Stimulated activated CD4-positive, alpha-beta T cell treated with anti-CD3 and anti-CD28 coated beads, Interleukin-2, amount 100 ng/mL, for 4 hours (primary cell): ENCODE results near the gene ELMO1.

Experiments used
- DNase-seq: peaks from one replicate; pipeline ENCODE4 v3.0.0-alpha.2; 2020; ENCODE audit warnings: low read depth

ELMO1 gene, protein sequence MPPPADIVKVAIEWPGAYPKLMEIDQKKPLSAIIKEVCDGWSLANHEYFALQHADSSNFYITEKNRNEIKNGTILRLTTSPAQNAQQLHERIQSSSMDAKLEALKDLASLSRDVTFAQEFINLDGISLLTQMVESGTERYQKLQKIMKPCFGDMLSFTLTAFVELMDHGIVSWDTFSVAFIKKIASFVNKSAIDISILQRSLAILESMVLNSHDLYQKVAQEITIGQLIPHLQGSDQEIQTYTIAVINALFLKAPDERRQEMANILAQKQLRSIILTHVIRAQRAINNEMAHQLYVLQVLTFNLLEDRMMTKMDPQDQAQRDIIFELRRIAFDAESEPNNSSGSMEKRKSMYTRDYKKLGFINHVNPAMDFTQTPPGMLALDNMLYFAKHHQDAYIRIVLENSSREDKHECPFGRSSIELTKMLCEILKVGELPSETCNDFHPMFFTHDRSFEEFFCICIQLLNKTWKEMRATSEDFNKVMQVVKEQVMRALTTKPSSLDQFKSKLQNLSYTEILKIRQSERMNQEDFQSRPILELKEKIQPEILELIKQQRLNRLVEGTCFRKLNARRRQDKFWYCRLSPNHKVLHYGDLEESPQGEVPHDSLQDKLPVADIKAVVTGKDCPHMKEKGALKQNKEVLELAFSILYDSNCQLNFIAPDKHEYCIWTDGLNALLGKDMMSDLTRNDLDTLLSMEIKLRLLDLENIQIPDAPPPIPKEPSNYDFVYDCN

DNA sequence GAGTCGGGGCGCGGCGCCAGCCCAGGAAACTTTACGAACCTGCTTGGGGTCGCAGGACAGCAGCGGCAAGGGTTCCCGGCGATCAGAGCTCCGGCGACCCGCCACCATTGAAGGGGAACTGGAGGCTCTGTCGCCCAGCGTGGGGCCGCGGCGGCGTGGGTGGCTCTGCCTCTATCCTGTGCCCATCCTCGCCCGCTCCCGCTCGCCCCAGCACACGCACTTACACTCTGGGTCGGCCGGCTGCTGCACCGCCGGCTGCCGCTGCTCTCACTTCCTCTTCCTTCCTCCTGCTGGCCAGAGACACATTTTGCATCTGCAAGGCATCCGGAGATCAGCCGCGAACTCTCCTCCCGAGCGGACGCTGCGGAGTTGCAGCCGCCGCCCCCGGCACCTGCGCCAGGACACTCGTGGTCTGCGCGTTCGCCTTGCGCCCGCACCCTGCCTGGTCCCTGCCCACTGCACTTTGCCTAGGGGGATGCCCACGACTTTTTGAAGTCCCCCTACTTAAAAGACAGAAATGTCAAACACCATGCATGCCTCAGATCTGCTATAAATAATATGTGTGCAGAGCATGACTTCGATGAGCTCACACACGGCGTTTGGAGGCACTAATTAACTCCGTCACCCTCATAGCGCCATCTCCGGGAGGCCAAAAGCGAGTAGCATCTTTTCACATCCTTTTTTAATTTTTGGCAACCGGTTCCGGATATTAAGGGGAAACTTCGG lies at the start of gene ELMO1:
ELMO1 (minus strand) TSS at position 229 of the 726 bp plus-strand sequence. CDS start 106,174 bp downstream, outside the sequence.
- peak; percentile 62 for DNase-seq

- DNase-seq = no peak
Observed at GRCh38 chr7:37497576-37497975, 48.9 kb upstream of the ELMO1 start.

DNA sequence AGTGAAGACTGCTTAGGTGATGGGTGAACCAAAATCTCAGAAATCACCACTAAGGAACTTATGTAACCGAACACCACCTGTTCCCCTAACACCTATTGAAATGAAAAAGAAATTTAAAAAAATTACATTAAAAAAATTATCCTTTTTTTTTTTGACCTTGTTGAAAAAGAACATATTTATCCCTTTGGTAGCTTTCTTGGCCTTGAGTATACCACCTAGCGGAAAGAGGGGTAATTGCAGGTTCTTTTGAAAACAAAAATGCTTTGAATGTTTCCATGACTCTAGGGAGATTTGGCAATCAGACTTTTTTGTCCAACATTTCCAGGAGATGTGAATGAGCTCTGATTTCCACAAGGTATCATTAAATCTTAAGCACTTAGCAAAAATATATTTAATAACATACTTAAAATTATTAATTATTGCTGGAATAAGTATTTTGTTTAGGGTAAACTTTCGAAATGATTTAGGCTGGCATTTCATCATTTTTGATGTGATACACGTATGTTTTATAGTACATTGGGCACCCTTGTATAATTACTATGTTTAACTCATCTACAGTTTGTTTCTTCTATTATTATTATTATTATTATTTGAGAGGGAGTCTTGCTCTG lies 47.0 kb upstream of the ELMO1 start:
- DNase-seq = no peak

DNA sequence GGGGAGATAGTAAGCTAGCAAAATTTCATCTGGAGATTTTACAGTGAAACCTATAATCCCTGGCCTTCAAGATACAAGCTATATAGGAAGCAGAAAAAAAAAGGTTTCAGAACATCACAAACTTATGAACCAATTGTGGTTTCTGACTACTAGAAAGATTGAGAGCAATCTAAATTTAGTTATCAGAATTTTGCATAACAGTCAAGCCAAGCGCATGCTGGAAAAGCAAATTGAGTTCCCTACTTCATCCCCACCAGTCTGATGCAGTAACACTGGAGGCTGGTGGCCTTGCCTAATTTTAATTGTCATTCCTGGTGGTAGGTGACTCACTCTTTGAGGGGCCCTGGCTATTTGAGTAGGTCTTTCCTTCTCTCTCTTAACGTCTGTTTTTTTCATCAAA lies 46.3 kb upstream of the ELMO1 start:
- no peak for DNase-seq

- DNase-seq = no peak
Observed at GRCh38 chr7:37493810-37494209, 45.1 kb upstream of the ELMO1 start.

DNA sequence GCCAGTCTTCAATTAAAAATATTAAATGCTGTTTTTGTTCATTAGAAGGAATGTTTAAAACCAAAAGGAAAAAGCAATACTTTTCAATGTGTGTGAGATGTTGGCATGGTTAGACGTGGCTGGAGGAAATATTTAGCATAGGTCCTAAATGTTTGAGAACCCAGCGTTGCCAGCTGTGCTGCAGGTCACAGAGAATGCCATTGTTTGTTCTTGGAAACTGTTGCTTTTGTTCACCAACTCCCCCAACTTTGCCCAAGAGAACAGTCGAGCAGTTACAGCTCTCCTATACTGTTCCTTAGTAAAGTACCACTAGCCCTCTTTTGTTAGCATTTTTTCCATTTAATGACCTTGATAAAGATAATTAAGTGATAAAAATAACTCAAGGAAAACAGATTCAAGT lies 44.5 kb upstream of the ELMO1 start:
- DNase-seq = no peak

- no peak for DNase-seq
Observed at GRCh38 chr7:37491919-37492694, 43.4 kb upstream of the ELMO1 start.

DNA sequence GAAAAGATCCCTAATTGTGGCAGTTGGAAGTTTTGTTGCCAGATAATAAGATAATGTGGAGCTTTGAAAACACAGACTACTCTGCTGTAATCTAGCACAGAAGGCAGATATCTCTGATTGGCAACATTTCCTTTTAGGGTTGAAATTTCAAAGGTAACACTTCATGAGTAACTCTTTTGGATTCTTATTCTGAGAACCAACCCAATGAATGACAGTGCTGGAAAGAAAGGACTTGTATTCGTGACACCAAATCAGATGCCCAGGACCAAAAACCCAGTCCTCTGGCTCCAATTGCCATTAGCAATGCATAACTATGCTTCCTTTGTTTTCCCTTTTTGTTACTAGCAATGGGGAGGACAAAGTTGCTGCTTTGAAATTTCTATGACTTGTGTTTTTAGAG lies 41.0 kb upstream of the ELMO1 start:
- DNase-seq = no peak

GRCh38 chr7:37488163-37488764 lies 39.6 kb upstream of the ELMO1 start:
- no peak for DNase-seq

DNA sequence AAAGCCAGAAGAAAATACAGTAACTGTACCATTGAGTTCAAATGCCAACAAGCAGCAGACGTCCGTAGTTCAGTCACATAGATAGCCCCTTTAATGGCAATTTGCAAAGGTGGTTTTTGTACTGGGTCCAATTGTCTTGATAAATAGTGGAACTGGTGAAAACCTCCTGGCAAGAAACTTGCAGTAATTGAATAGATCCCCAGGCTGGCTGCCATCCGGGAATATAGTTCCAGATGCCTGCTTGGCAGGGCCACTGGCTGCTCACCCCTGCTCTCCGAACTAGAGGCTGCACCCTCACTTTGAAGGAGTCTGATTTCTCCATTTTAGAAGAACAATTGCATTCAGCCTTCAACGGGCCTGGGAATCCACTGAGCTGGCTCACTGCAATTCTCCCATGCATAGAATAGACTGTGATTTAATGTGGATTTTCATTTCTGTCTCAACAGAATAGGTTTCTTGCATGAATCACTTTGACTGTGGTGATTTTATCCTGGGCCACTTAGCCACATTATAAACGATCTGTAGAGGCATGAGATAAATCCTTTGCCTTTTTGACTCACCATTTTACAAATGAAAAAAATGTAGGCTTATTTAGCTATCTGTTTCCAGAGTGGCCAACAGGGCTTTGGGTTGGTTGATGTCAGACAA lies 35.9 kb upstream of the ELMO1 start:
- DNase-seq = no peak

DNA sequence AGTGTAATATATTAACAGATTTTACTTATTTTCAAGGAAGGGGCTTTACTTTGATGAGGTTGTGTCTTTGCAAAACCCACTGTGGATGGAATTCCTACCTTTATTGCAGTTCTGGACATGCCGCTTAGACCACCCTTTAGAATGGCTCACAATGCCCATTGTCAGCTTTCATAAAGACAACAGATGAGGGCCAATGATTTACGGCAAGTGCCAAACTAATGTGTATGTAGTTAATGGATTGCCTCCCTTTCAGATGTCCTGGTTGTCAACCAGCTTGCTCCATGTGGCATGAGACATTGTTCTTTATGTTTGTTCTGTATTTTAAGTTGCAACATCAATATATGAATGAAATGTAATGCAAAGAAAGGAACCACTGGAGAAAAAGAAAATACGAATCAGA lies 35.0 kb upstream of the ELMO1 start:
- no peak for DNase-seq

- no peak for DNase-seq
Observed at GRCh38 chr7:37482953-37483352, 34.3 kb upstream of the ELMO1 start.

DNA sequence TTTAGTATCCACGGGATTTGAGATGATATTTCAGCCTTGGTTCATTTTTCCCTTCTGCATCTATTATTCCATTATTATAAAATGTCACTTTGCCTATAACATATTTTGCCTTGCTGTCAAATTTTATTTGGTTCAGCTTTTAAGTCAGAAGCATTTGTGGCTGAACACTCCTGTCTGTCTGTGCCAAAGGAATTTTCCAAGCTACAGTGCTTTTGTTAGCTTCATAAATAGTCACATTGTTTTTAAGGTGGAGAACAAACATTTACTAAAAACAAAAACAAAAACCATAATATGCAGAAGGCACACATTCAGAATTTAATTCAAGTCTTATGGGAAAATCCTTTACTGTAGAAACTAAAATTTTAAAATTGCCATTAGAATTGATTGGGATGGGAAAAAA lies 33.8 kb upstream of the ELMO1 start:
- DNase-seq = no peak

DNA sequence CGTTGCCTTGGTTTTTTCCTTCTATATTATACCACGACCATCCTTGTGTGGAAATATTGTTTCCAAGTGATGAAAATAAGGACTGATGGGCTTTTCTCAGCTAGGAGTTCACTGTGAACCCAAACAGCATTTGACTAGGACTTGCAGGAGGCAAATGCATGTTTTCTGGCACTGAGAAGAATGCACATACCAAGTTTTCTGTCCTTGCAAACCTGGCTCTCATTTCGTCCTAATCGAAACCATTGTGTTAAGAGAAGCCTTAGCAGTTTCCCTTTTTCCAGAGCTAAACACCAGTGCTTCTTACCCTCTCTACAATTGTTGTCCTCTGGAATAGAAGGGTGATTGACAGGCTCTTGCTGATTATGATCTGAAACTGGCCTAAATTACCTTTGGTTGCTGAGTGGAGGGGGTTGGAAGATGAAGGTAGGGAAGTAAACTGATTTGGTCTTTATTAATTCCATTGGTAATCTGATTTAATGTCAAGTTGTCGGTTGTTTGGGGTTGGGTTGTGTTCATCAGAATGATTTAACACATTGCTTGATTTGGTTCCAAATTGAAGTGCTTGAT lies 33.1 kb upstream of the ELMO1 start:
- no peak for DNase-seq

DNA sequence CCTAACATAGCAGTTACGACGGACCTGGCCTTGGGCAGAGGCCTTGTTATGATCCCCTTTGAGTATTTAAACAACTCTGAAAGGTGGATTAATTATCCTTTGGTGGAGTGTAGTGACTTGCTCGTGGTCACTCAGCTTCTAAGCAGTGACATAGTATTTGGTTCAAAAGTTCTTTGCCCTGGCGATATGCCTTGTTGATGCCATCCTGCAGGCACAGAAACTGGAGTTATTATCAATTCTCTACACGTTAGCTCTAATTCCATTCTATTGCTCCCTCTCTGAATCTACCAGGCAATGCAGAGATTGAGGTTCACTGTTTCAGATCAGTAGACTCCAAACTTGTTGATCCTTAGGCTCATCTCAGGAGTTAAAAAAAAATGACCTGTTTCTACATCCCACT lies 32.5 kb upstream of the ELMO1 start:
- DNase-seq = no peak

GRCh38 chr7:37480041-37481031 lies 31.7 kb upstream of the ELMO1 start:
- DNase-seq = no peak

- no peak for DNase-seq
Observed at GRCh38 chr7:37476881-37477450, 28.3 kb upstream of the ELMO1 start.

DNA sequence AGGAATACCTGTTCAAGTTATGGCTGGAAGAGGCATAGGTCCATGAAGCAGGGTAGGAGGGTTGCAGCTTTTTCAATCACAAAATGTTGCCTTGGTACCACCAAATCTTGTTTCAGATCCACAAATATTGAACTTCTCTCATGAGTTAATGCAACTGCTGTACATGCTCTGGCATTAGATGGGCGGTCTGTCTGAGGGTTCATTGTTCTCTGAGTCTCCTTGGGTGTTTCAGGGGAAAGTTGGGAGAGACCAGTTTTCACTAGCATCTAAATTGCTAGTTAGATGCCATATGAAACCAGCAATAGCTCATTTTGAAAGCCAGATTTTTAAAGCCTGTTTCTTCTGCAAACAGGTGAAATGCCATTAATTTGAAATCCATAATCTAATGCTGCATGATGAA lies 27.8 kb upstream of the ELMO1 start:
- DNase-seq = no peak

GRCh38 chr7:37475646-37476045 lies 27.0 kb upstream of the ELMO1 start:
- no peak for DNase-seq
